HG03558 (cell line): ENCODE results near the gene MMD2.

Experiments used
- ATAC-seq: cut with Tn5 transposase; IDR thresholded peaks from one replicate; pipeline ENCODE4 v1.9.1; 2021; ENCODE audit warnings: moderate number of reproducible peaks; ENCODE audit not compliant: unreplicated experiment; ENCODE audit errors: extremely low read depth

The MMD2 gene

GRCh38 chr7:4873071-4873944 lies 85.7 kb downstream of the MMD2 start:
- no peak for ATAC-seq

GRCh38 chr7:4871930-4872675 lies 86.9 kb downstream of the MMD2 start:
- no peak for ATAC-seq

- ATAC-seq, result no peak
Measured at GRCh38 chr7:4871056-4871680, 87.8 kb downstream of the MMD2 start.

GRCh38 chr7:4868493-4868892 lies 90.5 kb downstream of the MMD2 start:
- no peak for ATAC-seq

GRCh38 chr7:4866528-4867496 lies 92.2 kb downstream of the MMD2 start:
- no peak for ATAC-seq

GRCh38 chr7:4862156-4862555 lies 96.8 kb downstream of the MMD2 start:
- ATAC-seq, result no peak

GRCh38 chr7:4861673-4862072 lies 97.3 kb downstream of the MMD2 start, which contains the start of gene PAPOLB:
PAPOLB (minus strand) TSS chr7:4862030; CDS start chr7:4861810, 220 bp downstream.
- no peak for ATAC-seq

GRCh38 chr7:4861227-4861626 lies 97.8 kb downstream of the MMD2 start:
- ATAC-seq, result no peak

- no peak for ATAC-seq
Measured at GRCh38 chr7:4857189-4857588, 101.8 kb downstream of the MMD2 start.

- ATAC-seq, result no peak
Measured at GRCh38 chr7:4856336-4857057, 102.5 kb downstream of the MMD2 start.
